ENCODE measurements around the gene UBA5. TPM values are rescaled to one million over a fixed set of nuclear protein-coding genes. Genes with fewer than 3 reads are reported as not detected.

Gene UBA5
- polyA plus RNA-seq, 2 of the 4 experiments (the other 2 are of a cell fraction), result 41.8 to 49.1 TPM

DNA sequence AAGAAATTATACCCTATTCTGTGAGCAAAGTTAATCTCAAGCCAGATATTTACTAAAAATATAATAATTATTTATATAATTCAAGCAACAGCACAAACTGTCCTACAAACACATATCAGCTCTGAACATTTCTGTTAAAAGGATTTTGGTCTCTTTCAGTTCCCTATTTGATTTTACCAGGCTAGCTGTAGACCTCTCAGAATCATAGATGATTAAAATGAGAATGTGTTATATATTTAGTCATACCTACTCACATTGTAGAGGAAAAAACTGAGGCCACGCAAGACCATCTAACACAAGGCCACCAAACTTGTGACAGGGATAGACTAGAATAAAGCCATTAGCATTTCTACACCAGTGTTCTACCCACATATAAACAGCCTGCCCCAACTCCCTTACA is 34.5 kb upstream of the UBA5 start (continued):
- TF ChIP-seq CBX2 (IDR thresholded peaks at IDR 0.05; ENCODE audit: borderline replicate concordance, low read depth) (no peak), ZSCAN20 (CRISPR knock-in tag; IDR thresholded peaks at IDR 0.05) (no peak), SMC3 (IDR thresholded peaks at IDR 0.05) (no peak)

DNA sequence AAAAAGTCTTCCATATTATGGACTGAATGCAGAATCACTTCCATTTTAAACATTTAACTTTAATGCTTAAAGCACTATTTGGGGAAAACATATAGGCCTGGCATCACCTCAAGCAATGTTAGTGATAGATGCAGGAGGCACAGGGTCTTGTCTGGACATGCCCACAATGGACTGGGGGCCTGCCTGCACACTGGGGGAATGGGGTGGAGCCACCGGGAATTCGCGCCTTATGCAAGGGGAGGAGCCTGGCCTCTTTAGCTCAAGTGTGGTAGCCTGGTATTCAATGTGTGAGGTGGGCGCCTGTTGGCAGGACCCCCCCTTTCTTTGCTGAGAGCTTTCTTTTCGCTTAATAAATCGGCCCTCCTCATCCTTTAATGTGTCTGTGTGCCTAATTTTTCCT is 33.2 kb upstream of the UBA5 start:
- H3K9me3 ChIP-seq, result no peaks in the 10 kb centered on the region
- H3K4me1 ChIP-seq, result peaks cover 4% of the 10 kb centered on the region; the same call in 1 of the 3 replicates
- ATAC-seq (no peak), DNase-seq (ENCODE audit: low read depth in 1 of 2, low spot score in 1 of 2) (no peak), FAIRE-seq (no peak)
- 91% methylated on average over 6 of the region's 6 CpGs for WGBS (ENCODE audit: missing lambda C conversion rate)
- CTCF ChIA-PET, result no interaction called here
- no peak overlapping the region for H3K4me3 ChIP-seq
- TF ChIP-seq FOSB (CRISPR knock-in tag; IDR thresholded peaks at IDR 0.05), result no peak
- TF ChIP-seq ZFP36 (IDR thresholded peaks at IDR 0.05; ENCODE audit: borderline replicate concordance, partially characterized antibody), result no peak
- no peak for TF ChIP-seq POLR2AphosphoS2 (conservative IDR thresholded peaks at IDR 0.05; ENCODE audit: low read length)
- TF ChIP-seq BHLHE40 (IDR thresholded peaks at IDR 0.05; ENCODE audit: low read depth, low read length), result no peak
- no peak for TF ChIP-seq ZNF302 (CRISPR knock-in tag; IDR thresholded peaks at IDR 0.05)
- no peak for TF ChIP-seq RAD21 (conservative IDR thresholded peaks at IDR 0.05 in 1 of 2, IDR thresholded peaks at IDR 0.05 in 1 of 2)
- no peak for TF ChIP-seq EP300 (IDR thresholded peaks at IDR 0.05)
- TF ChIP-seq FOSL2 (IDR thresholded peaks at IDR 0.05), result no peak
- no peak for TF ChIP-seq FOSL2 (CRISPR knock-in tag; IDR thresholded peaks at IDR 0.05)
- no peak for TF ChIP-seq HDAC2 (IDR thresholded peaks at IDR 0.05)
- TF ChIP-seq, protein P1, sequence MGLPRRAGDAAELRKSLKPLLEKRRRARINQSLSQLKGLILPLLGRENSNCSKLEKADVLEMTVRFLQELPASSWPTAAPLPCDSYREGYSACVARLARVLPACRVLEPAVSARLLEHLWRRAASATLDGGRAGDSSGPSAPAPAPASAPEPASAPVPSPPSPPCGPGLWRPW (IDR thresholded peaks at IDR 0.05), result no peak
- no peak for TF ChIP-seq RARB (CRISPR knock-in tag; IDR thresholded peaks at IDR 0.05)
- no peak for TF ChIP-seq CBX8 (IDR thresholded peaks at IDR 0.05)
- TF ChIP-seq, protein P2, sequence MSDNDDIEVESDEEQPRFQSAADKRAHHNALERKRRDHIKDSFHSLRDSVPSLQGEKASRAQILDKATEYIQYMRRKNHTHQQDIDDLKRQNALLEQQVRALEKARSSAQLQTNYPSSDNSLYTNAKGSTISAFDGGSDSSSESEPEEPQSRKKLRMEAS (IDR thresholded peaks at IDR 0.05), result no peak
- TF ChIP-seq ZC3H11A (IDR thresholded peaks at IDR 0.05), result no peak
- no peak for TF ChIP-seq NFE2L2 (conservative IDR thresholded peaks at IDR 0.05; ENCODE audit: low read length)
- TF ChIP-seq RFX5 (IDR thresholded peaks at IDR 0.05), result no peak
- TF ChIP-seq NR3C1 (IDR thresholded peaks at IDR 0.05), result no peak
- H3K27ac ChIP-seq, result 0 out of 6 replicates have a peak overlapping the region, but pooled peaks of 1 of the 2 experiments have one; percentile 38
- POLR2A ChIA-PET, result no interaction called here
- no peak overlapping the region for H3K4me2 ChIP-seq

DNA sequence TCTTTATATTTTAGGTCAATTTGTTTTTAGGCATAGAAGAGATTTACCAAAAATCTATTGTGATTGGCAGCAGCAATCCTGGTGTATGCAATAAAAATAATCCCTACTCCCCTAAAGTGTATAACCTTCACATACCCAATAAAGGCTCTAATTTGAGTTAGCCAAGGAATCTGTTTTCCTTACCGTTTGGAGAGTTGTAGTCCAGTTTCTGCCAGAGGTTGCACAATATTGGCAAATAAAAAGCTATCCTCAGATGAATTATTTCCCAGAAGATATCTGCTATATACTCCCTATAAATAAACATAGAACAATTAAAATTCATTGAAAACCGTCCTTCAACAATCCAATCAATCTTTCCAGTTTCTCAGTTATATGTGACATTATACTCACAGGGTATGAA is 32.0 kb upstream of the UBA5 start:
- FAIRE-seq, result no peak
- WGBS (ENCODE audit: missing lambda C conversion rate), result 76% methylated on average over 2 of the region's 2 CpGs
- no peak for DNase-seq (ENCODE audit: low read depth in 1 of 2, low spot score in 1 of 2)
- ATAC-seq, result no peak
- no peak for TF ChIP-seq RARB (CRISPR knock-in tag; IDR thresholded peaks at IDR 0.05)
- no peak for TF ChIP-seq EHF (CRISPR knock-in tag; IDR thresholded peaks at IDR 0.05)
- TF ChIP-seq HOXA7 (CRISPR knock-in tag; IDR thresholded peaks at IDR 0.05), result no peak
- TF ChIP-seq, protein P3, sequence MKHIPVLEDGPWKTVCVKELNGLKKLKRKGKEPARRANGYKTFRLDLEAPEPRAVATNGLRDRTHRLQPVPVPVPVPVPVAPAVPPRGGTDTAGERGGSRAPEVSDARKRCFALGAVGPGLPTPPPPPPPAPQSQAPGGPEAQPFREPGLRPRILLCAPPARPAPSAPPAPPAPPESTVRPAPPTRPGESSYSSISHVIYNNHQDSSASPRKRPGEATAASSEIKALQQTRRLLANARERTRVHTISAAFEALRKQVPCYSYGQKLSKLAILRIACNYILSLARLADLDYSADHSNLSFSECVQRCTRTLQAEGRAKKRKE (CRISPR knock-in tag; IDR thresholded peaks at IDR 0.05; ENCODE audit: low read depth), result no peak
- no peak for TF ChIP-seq BHLHE40 (IDR thresholded peaks at IDR 0.05; ENCODE audit: low read depth, low read length)
- no peak for TF ChIP-seq POLR2AphosphoS2 (conservative IDR thresholded peaks at IDR 0.05; ENCODE audit: low read length)
- TF ChIP-seq, protein P4, sequence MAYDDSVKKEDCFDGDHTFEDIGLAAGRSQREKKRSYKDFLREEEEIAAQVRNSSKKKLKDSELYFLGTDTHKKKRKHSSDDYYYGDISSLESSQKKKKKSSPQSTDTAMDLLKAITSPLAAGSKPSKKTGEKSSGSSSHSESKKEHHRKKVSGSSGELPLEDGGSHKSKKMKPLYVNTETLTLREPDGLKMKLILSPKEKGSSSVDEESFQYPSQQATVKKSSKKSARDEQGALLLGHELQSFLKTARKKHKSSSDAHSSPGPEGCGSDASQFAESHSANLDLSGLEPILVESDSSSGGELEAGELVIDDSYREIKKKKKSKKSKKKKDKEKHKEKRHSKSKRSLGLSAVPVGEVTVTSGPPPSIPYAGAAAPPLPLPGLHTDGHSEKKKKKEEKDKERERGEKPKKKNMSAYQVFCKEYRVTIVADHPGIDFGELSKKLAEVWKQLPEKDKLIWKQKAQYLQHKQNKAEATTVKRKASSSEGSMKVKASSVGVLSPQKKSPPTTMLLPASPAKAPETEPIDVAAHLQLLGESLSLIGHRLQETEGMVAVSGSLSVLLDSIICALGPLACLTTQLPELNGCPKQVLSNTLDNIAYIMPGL (CRISPR knock-in tag; IDR thresholded peaks at IDR 0.05; ENCODE audit: borderline replicate concordance), result no peak
- no peak for TF ChIP-seq CHD2 (IDR thresholded peaks at IDR 0.05; ENCODE audit: low read length, partially characterized antibody)
- TF ChIP-seq, protein P5, sequence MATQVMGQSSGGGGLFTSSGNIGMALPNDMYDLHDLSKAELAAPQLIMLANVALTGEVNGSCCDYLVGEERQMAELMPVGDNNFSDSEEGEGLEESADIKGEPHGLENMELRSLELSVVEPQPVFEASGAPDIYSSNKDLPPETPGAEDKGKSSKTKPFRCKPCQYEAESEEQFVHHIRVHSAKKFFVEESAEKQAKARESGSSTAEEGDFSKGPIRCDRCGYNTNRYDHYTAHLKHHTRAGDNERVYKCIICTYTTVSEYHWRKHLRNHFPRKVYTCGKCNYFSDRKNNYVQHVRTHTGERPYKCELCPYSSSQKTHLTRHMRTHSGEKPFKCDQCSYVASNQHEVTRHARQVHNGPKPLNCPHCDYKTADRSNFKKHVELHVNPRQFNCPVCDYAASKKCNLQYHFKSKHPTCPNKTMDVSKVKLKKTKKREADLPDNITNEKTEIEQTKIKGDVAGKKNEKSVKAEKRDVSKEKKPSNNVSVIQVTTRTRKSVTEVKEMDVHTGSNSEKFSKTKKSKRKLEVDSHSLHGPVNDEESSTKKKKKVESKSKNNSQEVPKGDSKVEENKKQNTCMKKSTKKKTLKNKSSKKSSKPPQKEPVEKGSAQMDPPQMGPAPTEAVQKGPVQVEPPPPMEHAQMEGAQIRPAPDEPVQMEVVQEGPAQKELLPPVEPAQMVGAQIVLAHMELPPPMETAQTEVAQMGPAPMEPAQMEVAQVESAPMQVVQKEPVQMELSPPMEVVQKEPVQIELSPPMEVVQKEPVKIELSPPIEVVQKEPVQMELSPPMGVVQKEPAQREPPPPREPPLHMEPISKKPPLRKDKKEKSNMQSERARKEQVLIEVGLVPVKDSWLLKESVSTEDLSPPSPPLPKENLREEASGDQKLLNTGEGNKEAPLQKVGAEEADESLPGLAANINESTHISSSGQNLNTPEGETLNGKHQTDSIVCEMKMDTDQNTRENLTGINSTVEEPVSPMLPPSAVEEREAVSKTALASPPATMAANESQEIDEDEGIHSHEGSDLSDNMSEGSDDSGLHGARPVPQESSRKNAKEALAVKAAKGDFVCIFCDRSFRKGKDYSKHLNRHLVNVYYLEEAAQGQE (IDR thresholded peaks at IDR 0.05), result no peak
- TF ChIP-seq ESRRA (IDR thresholded peaks at IDR 0.05; ENCODE audit: borderline replicate concordance, low read length), result no peak
- TF ChIP-seq SREBF2 (IDR thresholded peaks at IDR 0.05), result no peak
- no peak for TF ChIP-seq POLR2A (IDR thresholded peaks at IDR 0.05; ENCODE audit: low read length)
- TF ChIP-seq CBX2 (IDR thresholded peaks at IDR 0.05; ENCODE audit: borderline replicate concordance, low read depth), result no peak
- no peak for TF ChIP-seq JUNB (IDR thresholded peaks at IDR 0.05)
- TF ChIP-seq KDM5A (IDR thresholded peaks at IDR 0.05), result no peak
- TF ChIP-seq ZC3H11A (IDR thresholded peaks at IDR 0.05), result no peak
- TF ChIP-seq EHMT2 (IDR thresholded peaks at IDR 0.05; ENCODE audit: low read depth), result no peak
- TF ChIP-seq HOXB5 (CRISPR knock-in tag; IDR thresholded peaks at IDR 0.05), result no peak
- no peaks in the 10 kb centered on the region for H3K9me3 ChIP-seq
- no peak overlapping the region for H3K4me3 ChIP-seq
- no peak overlapping the region for H3K27ac ChIP-seq
- H3K4me1 ChIP-seq, result peaks cover 4% of the 10 kb centered on the region; the same call in 1 of the 3 replicates
- ChIA-PET POLR2A (no interaction called here), CTCF (no interaction called here)
- H3K4me2 ChIP-seq, result no peak overlapping the region
